Naive thymus-derived CD4-positive, alpha-beta T cell (primary cell): ENCODE measurements around the gene KRTAP15-1. TPM values are rescaled to one million over a fixed set of nuclear protein-coding genes. Genes with fewer than 3 reads are reported as not detected.

Experiments used
- ATAC-seq: fragments of 150-1000 bp; cut with Tn5 transposase; 2 replicates; pipeline ENCODE4 v1.10.0; 2021; ENCODE audit warnings: mild to moderate bottlenecking, moderate library complexity
- CTCF ChIA-PET: fragments of 350-600 bp; sonication (Branson Sonifier 250); formaldehyde crosslinking; loops from one replicate; lab custom pipeline; 2021; ENCODE audit warnings: antibody characterized with exemption; lab: Charles Lee
- POLR2A ChIA-PET: fragments of 350-600 bp; sonication (Branson Sonifier 250); formaldehyde crosslinking; loops from one replicate; lab custom pipeline; 2021; ENCODE audit warnings: antibody characterized with exemption, inconsistent platforms; lab: Charles Lee
- DNase-seq, 9 donors: peaks; one replicate each; pipeline versions ENCODE4 v3.0.0 to v3.0.0-alpha.2; 2020 to 2022; ENCODE audit warnings: mixed read lengths in 1 of 9
- H3K27ac ChIP-seq: one replicate; pipeline ENCODE4 v1.7.0; 2013; ENCODE audit warnings: mild to moderate bottlenecking, low read depth, low read length, moderate library complexity
- H3K27me3 ChIP-seq, 2 donors: one replicate each; pipeline ENCODE4 v1.7.0; 2013; ENCODE audit warnings: low read length in 2 of 2, mild to moderate bottlenecking in 2 of 2, moderate library complexity in 2 of 2; ENCODE audit not compliant: control insufficient read depth in 2 of 2, insufficient read depth in 2 of 2
- H3K36me3 ChIP-seq, 3 experiments: 1 replicate in 2 of 3; 2 replicates in 1 of 3; pipeline ENCODE4 v1.7.0; 2013; ENCODE audit warnings: low read length in 3 of 3, mild to moderate bottlenecking in 3 of 3, moderate library complexity in 1 of 3; ENCODE audit not compliant: insufficient read depth in 3 of 3, control insufficient read depth in 2 of 3
- H3K4me1 ChIP-seq, 2 donors: one replicate each; pipeline ENCODE4 v1.7.0; 2013; ENCODE audit warnings: low read length in 2 of 2, mild to moderate bottlenecking in 2 of 2, moderate library complexity in 1 of 2; ENCODE audit not compliant: control insufficient read depth in 2 of 2, insufficient read depth in 2 of 2
- H3K4me3 ChIP-seq: 2 replicates; pipeline ENCODE4 v1.7.0; 2013; ENCODE audit warnings: mild to moderate bottlenecking, low read length
- H3K9me3 ChIP-seq, 3 experiments: 1 replicate in 2 of 3; 2 replicates in 1 of 3; pipeline ENCODE4 v1.7.0; 2013; ENCODE audit warnings: low read length in 3 of 3; ENCODE audit not compliant: control insufficient read depth in 2 of 3
- H3K27ac Mint-ChIP-seq, 9 donors: one replicate each; pipeline ENCODE4 v1.8.0; 2020 to 2022; ENCODE audit warnings: mixed read lengths in 9 of 9, mild to moderate bottlenecking in 8 of 9, moderate library complexity in 5 of 9, inconsistent platforms in 2 of 9
- H3K27me3 Mint-ChIP-seq, 5 donors: one replicate each; pipeline ENCODE4 v1.8.0; 2021 to 2022; ENCODE audit warnings: mixed read lengths in 5 of 5, mild to moderate bottlenecking in 1 of 5
- H3K36me3 Mint-ChIP-seq, 5 donors: one replicate each; pipeline ENCODE4 v1.8.0; 2020 to 2022; ENCODE audit warnings: mixed read lengths in 5 of 5, mild to moderate bottlenecking in 3 of 5, inconsistent platforms in 1 of 5
- H3K4me1 Mint-ChIP-seq, 7 donors: one replicate each; pipeline ENCODE4 v1.8.0; 2020 to 2022; ENCODE audit warnings: mixed read lengths in 7 of 7, mild to moderate bottlenecking in 3 of 7, inconsistent platforms in 1 of 7
- H3K4me3 Mint-ChIP-seq, 10 donors: one replicate each; pipeline ENCODE4 v1.8.0; 2020 to 2022; ENCODE audit warnings: mild to moderate bottlenecking in 10 of 10, mixed read lengths in 10 of 10, moderate library complexity in 6 of 10, inconsistent platforms in 2 of 10
- H3K9me3 Mint-ChIP-seq, 11 donors: one replicate each; pipeline ENCODE4 v1.8.0; 2020 to 2022; ENCODE audit warnings: mixed read lengths in 11 of 11, mild to moderate bottlenecking in 4 of 11, inconsistent platforms in 1 of 11, moderate library complexity in 1 of 11
- intact Hi-C, 2 donors: fragments of 100-400 bp; cut with micrococcal nuclease; formaldehyde crosslinking; loops; one replicate each; pipeline ENCODE4 v1.15.1; 2023
- polyA plus RNA-seq, 2 donors: library from polyadenylated mRNA; unstranded; fragments of 300-500 nt; fragmentation: Illumina TruSeq; gene quantifications; one replicate each; pipeline ENCODE4 v1.2.3, GENCODE V29; 2021
- total RNA-seq, 6 experiments: library from RNA in 5 of 6; stranded (reverse) in 5 of 6; gene quantifications; 1 replicate in 5 of 6; 2 replicates in 1 of 6; pipeline ENCODE4 v1.2.3 and lab custom pipeline; 2021 to 2026

KRTAP15-1 gene
- total and polyA plus RNA-seq, 7 experiments from 2014 or later = not detected

DNA sequence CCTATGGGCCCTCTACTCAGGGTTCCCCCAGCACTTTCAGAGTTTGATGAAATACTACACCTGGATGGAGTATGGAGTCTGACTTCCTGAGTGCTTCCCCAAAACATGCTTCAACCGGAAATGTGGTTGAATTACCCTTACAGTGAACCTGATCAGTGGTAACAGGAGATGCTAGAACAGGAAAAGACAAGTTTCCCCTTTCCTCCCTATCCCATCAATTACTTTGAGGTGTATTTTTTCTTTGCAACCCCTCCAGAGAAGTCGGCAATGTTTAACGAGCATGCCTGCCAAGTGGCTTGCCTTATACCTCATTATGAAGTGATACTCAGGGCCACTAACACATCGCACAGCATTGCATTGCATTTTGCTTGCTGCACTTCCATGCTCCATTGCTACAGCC, 7.0 kb downstream of the KRTAP15-1 start:
- CTCF ChIA-PET = no interaction called here
- Histone ChIP-seq H3K4me1 (no peaks in the 10 kb centered on the region), H3K27me3 (no peaks in the 10 kb centered on the region), H3K27ac (no peak overlapping the region), H3K4me3 (no peak overlapping the region), H3K36me3 (no peaks in the 10 kb centered on the region), H3K9me3 (no peaks in the 10 kb centered on the region)
- H3K27ac Mint-ChIP-seq = no peak overlapping the region
- peaks cover 0 to 9% (median 0%) of the 10 kb centered on the region in 11 donors for H3K9me3 Mint-ChIP-seq
- no peak for ATAC-seq
- no peak for DNase-seq
- POLR2A ChIA-PET = no interaction called here
- no peak overlapping the region for H3K4me3 Mint-ChIP-seq
- H3K36me3 Mint-ChIP-seq = no peaks in the 10 kb centered on the region
- intact Hi-C loops = no loop called here
- H3K4me1 Mint-ChIP-seq = peaks cover 0 to 6% (median 0%) of the 10 kb centered on the region in 7 donors
- H3K27me3 Mint-ChIP-seq = peaks cover 0 to 32% (median 7%) of the 10 kb centered on the region in 5 donors

DNA sequence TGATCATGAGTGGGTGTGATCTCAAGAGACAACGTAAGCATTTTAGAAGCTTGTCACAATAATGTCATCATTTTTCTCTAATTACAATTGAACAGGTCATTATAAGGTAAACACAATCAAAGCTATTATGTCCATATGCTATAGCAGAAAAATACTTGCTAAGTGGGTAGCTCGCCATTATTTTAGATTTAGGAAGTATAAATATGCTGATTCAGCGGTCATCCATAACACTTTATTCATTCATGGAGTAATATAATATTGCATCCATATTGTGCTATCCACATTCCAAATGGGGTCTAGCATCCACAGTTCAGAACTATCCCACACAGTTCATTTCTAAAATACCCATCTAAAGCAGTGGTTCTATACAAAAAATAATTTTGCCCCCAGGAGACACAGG, 8.4 kb downstream of the KRTAP15-1 start:
- H3K4me3 Mint-ChIP-seq = no peak overlapping the region
- CTCF ChIA-PET = no interaction called here
- POLR2A ChIA-PET = no interaction called here
- intact Hi-C loops = no loop called here
- DNase-seq (no peak), ATAC-seq (no peak)
- H3K36me3 Mint-ChIP-seq = no peaks in the 10 kb centered on the region
- H3K9me3 Mint-ChIP-seq = peaks cover 0 to 9% (median 0%) of the 10 kb centered on the region in 11 donors
- Histone ChIP-seq H3K4me1 (no peaks in the 10 kb centered on the region), H3K9me3 (no peaks in the 10 kb centered on the region), H3K4me3 (no peak overlapping the region), H3K36me3 (no peaks in the 10 kb centered on the region), H3K27ac (no peak overlapping the region), H3K27me3 (no peaks in the 10 kb centered on the region)
- no peak overlapping the region for H3K27ac Mint-ChIP-seq
- H3K4me1 Mint-ChIP-seq = peaks cover 0 to 6% (median 0%) of the 10 kb centered on the region in 7 donors
- peaks cover 0 to 32% (median 7%) of the 10 kb centered on the region in 5 donors for H3K27me3 Mint-ChIP-seq

DNA sequence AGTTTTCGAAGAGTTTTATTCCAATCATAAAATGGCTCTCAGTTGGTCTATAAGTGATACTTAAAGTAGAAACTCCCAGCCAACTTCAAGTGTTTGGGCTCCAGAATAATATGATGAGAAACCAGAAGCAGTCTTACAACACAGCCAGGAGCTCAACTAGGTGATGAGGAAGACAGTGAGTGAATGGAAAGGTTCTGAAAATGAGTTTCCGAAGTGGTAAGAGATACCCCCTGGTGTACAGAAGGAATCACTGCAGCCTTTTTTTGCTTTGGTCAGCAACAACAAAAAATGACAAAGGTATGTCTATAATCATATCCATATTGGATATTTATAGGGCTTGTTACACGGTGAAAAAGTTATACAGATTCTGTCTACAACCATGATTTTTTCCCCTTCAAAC, 23.6 kb downstream of the KRTAP15-1 start:
- Mint-ChIP-seq H3K27ac (no peak overlapping the region), H3K9me3 (peaks cover 0 to 5% (median 0%) of the 10 kb centered on the region in 11 donors), H3K27me3 (peaks cover 0 to 30% (median 11%) of the 10 kb centered on the region in 5 donors), H3K4me3 (no peak overlapping the region), H3K4me1 (no peaks in the 10 kb centered on the region), H3K36me3 (no peaks in the 10 kb centered on the region)
- DNase-seq = no peak
- POLR2A ChIA-PET = no interaction called here
- CTCF ChIA-PET = no interaction called here
- H3K27ac ChIP-seq = no peak overlapping the region
- no peaks in the 10 kb centered on the region for H3K36me3 ChIP-seq
- no peaks in the 10 kb centered on the region for H3K27me3 ChIP-seq
- intact Hi-C loops = no loop called here
- H3K9me3 ChIP-seq = no peaks in the 10 kb centered on the region
- no peak for ATAC-seq
- no peaks in the 10 kb centered on the region for H3K4me1 ChIP-seq
- H3K4me3 ChIP-seq = no peak overlapping the region

DNA sequence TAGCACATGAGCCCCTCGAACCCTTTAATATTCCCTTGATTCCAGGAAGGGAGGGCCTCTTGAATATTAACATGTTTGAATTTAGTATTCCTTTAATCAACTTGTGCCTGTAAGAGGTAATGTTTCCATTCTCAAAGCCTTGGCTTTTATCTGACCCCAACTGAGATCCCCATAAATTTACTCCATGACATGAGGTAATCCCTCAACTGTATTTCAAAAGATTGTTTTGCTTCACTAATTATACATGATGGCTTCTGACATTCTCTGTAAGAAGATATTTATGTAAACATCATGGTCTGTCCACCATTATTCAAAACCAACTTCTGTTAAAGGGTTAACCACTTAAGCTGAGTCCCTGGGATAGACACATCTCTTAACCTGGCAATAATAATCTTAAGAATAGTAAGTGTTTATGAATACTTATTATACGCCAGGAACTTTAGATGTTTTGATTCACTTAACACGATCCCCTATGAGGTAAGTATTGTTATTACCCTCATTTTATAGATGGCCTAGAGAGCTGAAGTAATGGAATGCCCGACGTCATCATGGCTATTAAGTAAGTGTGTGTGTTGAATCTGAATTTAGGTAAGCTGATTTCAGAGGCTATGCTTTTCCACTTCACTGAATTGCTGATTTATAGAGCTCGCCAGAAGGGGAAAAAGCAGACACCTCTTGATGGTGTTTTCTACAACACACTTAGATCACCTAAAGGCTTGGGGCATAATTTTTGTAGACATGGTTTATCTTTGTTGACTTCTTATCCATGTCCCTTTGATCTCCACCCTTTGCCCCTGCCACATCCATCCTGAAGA, 29.0 kb downstream of the KRTAP15-1 start:
- DNase-seq (no peak), ATAC-seq (no peak)
- ChIA-PET CTCF (no interaction called here), POLR2A (no interaction called here)
- Mint-ChIP-seq H3K36me3 (no peaks in the 10 kb centered on the region), H3K27ac (no peak overlapping the region), H3K27me3 (peaks cover 0 to 31% (median 13%) of the 10 kb centered on the region in 5 donors), H3K4me1 (no peaks in the 10 kb centered on the region), H3K9me3 (peaks cover 0 to 6% (median 0%) of the 10 kb centered on the region in 11 donors), H3K4me3 (no peak overlapping the region)
- Histone ChIP-seq H3K4me1 (no peaks in the 10 kb centered on the region), H3K27ac (no peak overlapping the region), H3K36me3 (no peaks in the 10 kb centered on the region), H3K27me3 (no peaks in the 10 kb centered on the region), H3K4me3 (no peak overlapping the region), H3K9me3 (no peaks in the 10 kb centered on the region)
- intact Hi-C loops = no loop called here

DNA sequence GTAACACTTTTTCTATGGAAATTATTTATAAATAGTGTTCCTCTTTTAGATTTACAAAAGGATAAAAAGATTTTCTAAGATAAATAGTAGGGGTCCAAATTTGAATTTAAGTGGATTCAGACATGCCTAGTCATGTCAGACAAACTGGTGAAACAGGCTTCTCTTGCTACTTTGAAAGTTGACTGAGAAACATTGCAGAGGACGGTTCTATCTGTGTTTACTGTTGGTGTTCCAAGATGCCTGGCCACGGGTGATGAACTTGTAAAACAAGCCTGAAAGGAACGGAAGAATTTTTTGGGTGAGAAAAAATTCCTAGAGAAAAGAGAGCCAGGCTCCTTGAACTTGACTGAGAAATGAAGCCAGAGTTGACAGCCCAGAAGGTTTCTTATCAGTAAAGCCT, 37.9 kb downstream of the KRTAP15-1 start:
- H3K9me3 Mint-ChIP-seq = peaks cover 0 to 1% (median 0%) of the 10 kb centered on the region in 11 donors

DNA sequence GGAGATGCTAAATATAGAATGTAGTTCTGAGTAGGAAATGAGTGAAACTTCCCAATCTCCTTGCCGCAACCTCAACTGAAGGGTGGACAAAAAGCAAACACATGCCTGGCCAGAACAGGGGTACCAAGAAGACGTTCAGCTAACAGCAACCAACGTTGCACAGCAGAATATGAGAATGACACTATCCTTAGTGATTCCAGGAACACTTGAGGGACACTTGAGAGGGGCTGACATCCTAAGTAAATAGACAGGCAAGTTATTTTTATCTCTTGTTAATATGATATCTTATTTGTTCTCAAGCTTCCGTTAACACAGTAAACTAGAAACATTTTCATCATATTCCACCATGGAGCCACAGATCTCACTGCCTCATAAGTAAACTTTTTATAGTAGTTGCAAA, 39.2 kb downstream of the KRTAP15-1 start:
- Mint-ChIP-seq H3K27me3 (peaks cover 0 to 17% (median 0%) of the 10 kb centered on the region in 5 donors), H3K27ac (no peak overlapping the region), H3K4me3 (no peak overlapping the region), H3K4me1 (peaks cover 0 to 2% (median 0%) of the 10 kb centered on the region in 7 donors), H3K36me3 (no peaks in the 10 kb centered on the region), H3K9me3 (peaks cover 0 to 1% (median 0%) of the 10 kb centered on the region in 11 donors)
- Histone ChIP-seq H3K4me3 (no peak overlapping the region), H3K27ac (no peak overlapping the region), H3K36me3 (no peaks in the 10 kb centered on the region), H3K9me3 (no peaks in the 10 kb centered on the region), H3K27me3 (no peaks in the 10 kb centered on the region), H3K4me1 (no peaks in the 10 kb centered on the region)
- DNase-seq = no peak
- POLR2A ChIA-PET = no interaction called here
- CTCF ChIA-PET = no interaction called here
- no peak for ATAC-seq
- intact Hi-C loops = no loop called here

More for the DNA sequence above, 37.9 kb downstream of the KRTAP15-1 start:
- no peaks in the 10 kb centered on the region for H3K9me3 ChIP-seq
- no peaks in the 10 kb centered on the region for H3K4me1 ChIP-seq
- Mint-ChIP-seq H3K4me3 (no peak overlapping the region), H3K27me3 (peaks cover 0 to 17% (median 0%) of the 10 kb centered on the region in 5 donors), H3K4me1 (peaks cover 0 to 2% (median 0%) of the 10 kb centered on the region in 7 donors), H3K27ac (no peak overlapping the region), H3K36me3 (no peaks in the 10 kb centered on the region)
- no peak overlapping the region for H3K4me3 ChIP-seq
- no peak overlapping the region for H3K27ac ChIP-seq
- DNase-seq = no peak
- ATAC-seq = no peak
- ChIA-PET CTCF (no interaction called here), POLR2A (no interaction called here)
- H3K27me3 ChIP-seq = no peaks in the 10 kb centered on the region
- H3K36me3 ChIP-seq = no peaks in the 10 kb centered on the region
- intact Hi-C loops = no loop called here

DNA sequence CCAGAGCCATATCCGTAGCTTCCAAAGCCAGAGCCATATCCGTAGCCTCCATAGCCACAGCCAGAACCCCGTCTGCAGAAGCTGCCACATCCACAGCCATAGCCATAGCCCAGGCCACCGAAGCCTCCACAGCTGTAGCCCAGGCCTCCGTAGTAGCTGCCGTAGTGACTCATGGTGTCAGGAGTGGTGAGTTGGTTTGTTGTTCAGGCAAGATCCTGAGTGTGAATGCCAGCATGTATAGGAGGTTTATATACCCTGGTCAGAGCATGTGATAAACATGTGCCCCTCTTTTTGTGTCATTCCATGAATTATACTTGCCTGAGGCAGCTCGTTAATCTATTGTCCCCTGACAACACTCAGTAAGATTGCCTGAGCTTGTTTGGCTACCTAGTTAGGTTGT, 40.1 kb downstream of the KRTAP15-1 start, which contains the start of gene KRTAP19-1:
Gene KRTAP19-1, minus strand, starts transcription at position 223 of the 400 bp plus-strand sequence. Its CDS starts 50 bp downstream, at position 173.
- no peak within 1 kb of the TSS for H3K4me3 ChIP-seq
- ChIA-PET POLR2A (no interaction called here), CTCF (no interaction called here)
- H3K9me3 ChIP-seq = no peaks in the 10 kb centered on the region
- DNase-seq (no peak), ATAC-seq (no peak)
- no peak within 1 kb of the TSS for H3K27ac Mint-ChIP-seq
- no peak within 1 kb of the TSS for H3K27ac ChIP-seq
- no peaks in the 10 kb centered on the region for H3K36me3 ChIP-seq
- no peak within 1 kb of the TSS for H3K4me3 Mint-ChIP-seq
- peaks cover 0 to 17% (median 0%) of the 10 kb centered on the region in 5 donors for H3K27me3 Mint-ChIP-seq
- no peaks in the 10 kb centered on the region for H3K4me1 Mint-ChIP-seq
- intact Hi-C loops = no loop called here
- H3K36me3 Mint-ChIP-seq = no peaks in the 10 kb centered on the region
- no peaks in the 10 kb centered on the region for H3K4me1 ChIP-seq
- peaks cover 0 to 5% (median 0%) of the 10 kb centered on the region in 11 donors for H3K9me3 Mint-ChIP-seq
- no peaks in the 10 kb centered on the region for H3K27me3 ChIP-seq
